ENCODE results near the gene RTL10.

The RTL10 gene

DNA sequence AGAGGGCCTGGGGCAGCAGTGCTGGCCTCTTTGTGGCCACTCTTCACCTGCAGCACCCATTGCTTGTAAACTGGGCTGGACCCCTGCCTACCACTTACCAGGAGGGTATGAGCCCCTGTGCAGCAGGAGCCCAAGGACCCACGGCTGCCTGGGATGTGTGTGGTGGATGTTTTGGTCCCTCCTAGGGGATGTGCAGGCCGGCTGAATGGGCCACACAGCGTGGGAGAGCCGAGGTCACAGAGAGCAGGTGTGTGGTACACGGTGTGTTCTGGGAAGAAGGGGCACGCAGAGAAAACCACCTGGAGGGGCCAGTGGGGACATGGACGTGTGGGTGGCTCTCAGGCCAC is 19.3 kb upstream of the RTL10 start:
- H3K9ac ChIP-seq: no peak overlapping the region
- H2AFZ ChIP-seq: no peak overlapping the region
- no peak overlapping the region for H3K4me2 ChIP-seq (ENCODE audit: low read length)
- TF ChIP-seq, protein P1, sequence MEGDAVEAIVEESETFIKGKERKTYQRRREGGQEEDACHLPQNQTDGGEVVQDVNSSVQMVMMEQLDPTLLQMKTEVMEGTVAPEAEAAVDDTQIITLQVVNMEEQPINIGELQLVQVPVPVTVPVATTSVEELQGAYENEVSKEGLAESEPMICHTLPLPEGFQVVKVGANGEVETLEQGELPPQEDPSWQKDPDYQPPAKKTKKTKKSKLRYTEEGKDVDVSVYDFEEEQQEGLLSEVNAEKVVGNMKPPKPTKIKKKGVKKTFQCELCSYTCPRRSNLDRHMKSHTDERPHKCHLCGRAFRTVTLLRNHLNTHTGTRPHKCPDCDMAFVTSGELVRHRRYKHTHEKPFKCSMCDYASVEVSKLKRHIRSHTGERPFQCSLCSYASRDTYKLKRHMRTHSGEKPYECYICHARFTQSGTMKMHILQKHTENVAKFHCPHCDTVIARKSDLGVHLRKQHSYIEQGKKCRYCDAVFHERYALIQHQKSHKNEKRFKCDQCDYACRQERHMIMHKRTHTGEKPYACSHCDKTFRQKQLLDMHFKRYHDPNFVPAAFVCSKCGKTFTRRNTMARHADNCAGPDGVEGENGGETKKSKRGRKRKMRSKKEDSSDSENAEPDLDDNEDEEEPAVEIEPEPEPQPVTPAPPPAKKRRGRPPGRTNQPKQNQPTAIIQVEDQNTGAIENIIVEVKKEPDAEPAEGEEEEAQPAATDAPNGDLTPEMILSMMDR (IDR thresholded peaks at IDR 0.05): no peak
- no peaks in the 10 kb centered on the region for H3K9me3 ChIP-seq (ENCODE audit: control insufficient read depth, low read length)
- H3K4me3 ChIP-seq (ENCODE audit: low read depth, low read length): no peak overlapping the region
- H3K79me2 ChIP-seq: no peaks in the 10 kb centered on the region
- H3K4me1 ChIP-seq: no peaks in the 10 kb centered on the region
- H3K27ac ChIP-seq: no peak overlapping the region
- H3K27me3 ChIP-seq (ENCODE audit: control insufficient read depth, insufficient read depth, low read length): no peaks in the 10 kb centered on the region
- no peaks in the 10 kb centered on the region for H3K36me3 ChIP-seq (ENCODE audit: control insufficient read depth, insufficient read depth, low read length)

DNA sequence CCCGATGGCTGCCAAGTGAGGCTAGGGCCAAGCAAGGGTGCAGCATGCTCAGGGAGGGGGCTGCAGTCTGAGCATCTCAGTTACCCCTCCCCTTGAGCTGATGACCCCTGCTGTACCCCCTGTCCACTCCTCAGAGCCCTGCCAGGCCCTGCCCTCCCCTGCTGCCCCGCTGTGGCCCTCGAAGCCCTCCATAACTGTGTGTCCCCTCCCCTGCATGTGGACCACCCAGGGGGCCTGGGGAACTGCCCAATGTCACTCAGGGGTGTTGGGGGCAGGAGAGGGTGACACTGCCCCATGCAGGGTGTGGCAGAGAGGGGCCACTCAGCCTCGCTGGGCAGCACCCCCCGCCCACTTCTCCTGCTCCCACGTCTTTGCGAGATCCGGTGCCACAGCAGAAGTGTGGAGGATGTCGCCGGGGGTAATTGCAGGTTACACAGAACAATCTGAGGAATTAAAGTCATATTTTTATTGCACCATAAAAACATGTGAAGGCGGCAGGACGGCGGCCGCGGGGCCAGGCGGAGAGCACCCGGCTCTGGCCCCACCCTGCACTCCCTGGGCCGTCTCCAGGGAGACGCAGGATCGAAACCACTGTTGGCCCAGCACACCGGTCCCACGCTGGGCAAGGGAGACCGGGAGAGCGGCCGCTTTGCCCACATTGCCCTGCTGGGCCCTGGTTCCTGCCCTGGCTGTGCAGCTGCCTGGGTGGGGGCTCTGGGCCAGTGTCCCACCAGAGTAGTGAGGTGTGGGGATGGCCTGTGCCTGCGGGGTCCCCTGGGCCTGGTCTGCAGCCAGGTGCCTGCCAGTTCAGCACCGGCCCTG is 18.7 kb upstream of the RTL10 start:
- no peaks in the 10 kb centered on the region for H3K79me2 ChIP-seq
- H3K4me2 ChIP-seq (ENCODE audit: low read length): no peak overlapping the region
- no peaks in the 10 kb centered on the region for H3K9me3 ChIP-seq (ENCODE audit: control insufficient read depth, low read length)
- no peaks in the 10 kb centered on the region for H3K36me3 ChIP-seq (ENCODE audit: control insufficient read depth, insufficient read depth, low read length)
- H3K4me3 ChIP-seq (ENCODE audit: low read depth, low read length): no peak overlapping the region
- no peaks in the 10 kb centered on the region for H3K27me3 ChIP-seq (ENCODE audit: control insufficient read depth, insufficient read depth, low read length)
- H3K4me1 ChIP-seq: no peaks in the 10 kb centered on the region
- H2AFZ ChIP-seq: no peak overlapping the region
- H3K9ac ChIP-seq: no peak overlapping the region
- TF ChIP-seq, protein P1 (IDR thresholded peaks at IDR 0.05): no peak
- H3K27ac ChIP-seq: no peak overlapping the region

DNA sequence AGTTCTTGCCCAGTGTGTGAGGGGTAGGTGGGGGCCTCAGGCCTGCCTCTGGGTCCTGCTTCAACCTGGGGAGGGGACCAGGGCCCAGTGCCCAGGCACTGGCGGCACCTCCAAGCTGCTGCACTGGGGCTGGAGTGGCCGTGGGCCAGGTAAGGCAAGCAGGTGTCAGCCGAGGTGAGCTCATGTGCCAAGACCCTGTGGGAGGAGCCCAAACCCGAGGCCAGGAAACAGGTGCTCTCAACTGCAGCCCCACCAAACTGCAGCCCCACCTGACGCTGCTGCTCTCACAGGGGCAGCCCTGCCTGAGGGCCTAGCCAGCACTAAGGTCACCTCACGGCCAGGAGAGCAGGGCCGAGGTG is 18.1 kb upstream of the RTL10 start:
- H3K27ac ChIP-seq: no peak overlapping the region
- H3K4me2 ChIP-seq (ENCODE audit: low read length): no peak overlapping the region
- no peak overlapping the region for H3K4me3 ChIP-seq (ENCODE audit: low read depth, low read length)
- no peaks in the 10 kb centered on the region for H3K9me3 ChIP-seq (ENCODE audit: control insufficient read depth, low read length)
- no peaks in the 10 kb centered on the region for H3K27me3 ChIP-seq (ENCODE audit: control insufficient read depth, insufficient read depth, low read length)
- no peaks in the 10 kb centered on the region for H3K4me1 ChIP-seq
- H2AFZ ChIP-seq: no peak overlapping the region
- no peak overlapping the region for H3K9ac ChIP-seq
- no peaks in the 10 kb centered on the region for H3K36me3 ChIP-seq (ENCODE audit: control insufficient read depth, insufficient read depth, low read length)
- TF ChIP-seq, protein P1 (IDR thresholded peaks at IDR 0.05): no peak
- no peaks in the 10 kb centered on the region for H3K79me2 ChIP-seq

DNA sequence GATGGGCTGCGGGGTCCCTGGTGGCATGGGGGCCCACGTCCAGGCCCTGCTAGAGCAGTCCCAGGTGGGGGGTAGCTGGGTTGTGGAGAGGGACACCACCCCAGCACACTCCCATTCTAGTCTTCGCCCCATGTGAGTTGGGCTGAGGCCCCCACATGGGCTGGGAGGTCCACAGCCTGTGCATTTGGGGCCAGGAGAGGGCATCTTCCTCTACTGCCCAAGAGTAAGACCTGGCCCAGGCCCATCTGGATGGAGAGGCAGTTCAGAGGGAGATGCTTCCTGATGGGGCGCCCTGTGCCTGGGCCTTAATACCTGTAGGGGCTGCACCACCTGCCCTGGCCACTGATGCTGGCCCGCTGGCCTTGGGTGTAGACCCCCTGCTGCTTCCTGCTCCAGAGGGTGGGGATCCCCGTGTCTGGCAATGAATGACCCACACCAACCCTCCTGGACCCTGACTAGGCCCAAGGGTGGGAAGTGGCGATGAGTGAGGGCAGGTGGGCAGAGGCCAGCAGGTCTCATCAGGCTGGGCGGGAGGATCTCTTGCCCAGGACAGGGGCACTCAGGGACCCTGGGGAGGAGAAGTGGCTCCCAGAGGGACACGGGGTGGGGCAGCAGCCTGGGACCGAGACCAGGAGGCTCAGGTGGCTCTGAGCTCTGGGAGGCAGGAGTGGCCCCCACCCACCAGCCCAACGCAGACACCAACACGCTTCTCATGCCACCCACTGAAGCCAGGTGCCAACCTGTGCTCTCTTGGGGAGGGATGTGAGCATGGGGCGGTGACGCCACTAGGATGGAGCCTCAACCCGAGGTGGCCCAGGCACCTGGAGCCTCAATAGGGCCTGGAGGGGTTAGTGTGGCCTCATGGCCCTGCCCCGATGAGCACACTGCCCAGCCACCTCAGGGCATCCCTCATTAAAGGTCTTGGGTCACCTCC is 17.4 kb upstream of the RTL10 start:
- Histone ChIP-seq H3K27ac (no peak overlapping the region), H3K36me3 (ENCODE audit: control insufficient read depth, insufficient read depth, low read length) (no peaks in the 10 kb centered on the region), H3K4me2 (ENCODE audit: low read length) (no peak overlapping the region), H3K9ac (no peak overlapping the region), H3K9me3 (ENCODE audit: control insufficient read depth, low read length) (no peaks in the 10 kb centered on the region), H3K4me1 (no peaks in the 10 kb centered on the region), H3K4me3 (ENCODE audit: low read depth, low read length) (no peak overlapping the region), H3K27me3 (ENCODE audit: control insufficient read depth, insufficient read depth, low read length) (no peaks in the 10 kb centered on the region), H2AFZ (no peak overlapping the region), H3K79me2 (no peaks in the 10 kb centered on the region)
- TF ChIP-seq, protein P1 (IDR thresholded peaks at IDR 0.05): no peak
